ENCODE data around the gene SLC26A11. TPM values are rescaled to one million over a fixed set of nuclear protein-coding genes. Genes with fewer than 3 reads are reported as not detected.

SLC26A11 gene
- total RNA-seq, 4 donors from 2014 or later: 14.1 to 38.9 (median 26.5) TPM

GRCh38 chr17:80291691-80292487 is 71.7 kb downstream of the SLC26A11 start:
- TF ChIP-seq POLR2AphosphoS5 (IDR thresholded peaks at IDR 0.05) (no peak), EP300 (IDR thresholded peaks at IDR 0.05) (no peak), CTCF (IDR thresholded peaks at IDR 0.05) (no peak), POLR2A (IDR thresholded peaks at IDR 0.05) (no peak)
- Histone ChIP-seq H3K27me3 (no peaks in the 10 kb centered on the region), H3K9me3 (no peaks in the 10 kb centered on the region), H3K4me3 (no peak overlapping the region), H3K4me1 (no peaks in the 10 kb centered on the region), H3K27ac (no peak overlapping the region), H3K36me3 (peaks cover 94% of the 10 kb centered on the region)
- no peak for DNase-seq (ENCODE audit: low spot score in 2 of 2)
- WGBS: 95% methylated on average over 20 of the region's 20 CpGs

GRCh38 chr17:80292521-80292971 is 72.3 kb downstream of the SLC26A11 start:
- WGBS: 95% methylated on average over 10 of the region's 10 CpGs
- no peak for DNase-seq (ENCODE audit: low spot score in 2 of 2)
- Histone ChIP-seq H3K4me1 (no peaks in the 10 kb centered on the region), H3K9me3 (no peaks in the 10 kb centered on the region), H3K4me3 (no peak overlapping the region), H3K36me3 (peaks cover 100% of the 10 kb centered on the region), H3K27ac (no peak overlapping the region), H3K27me3 (no peaks in the 10 kb centered on the region)
- TF ChIP-seq EP300 (IDR thresholded peaks at IDR 0.05) (no peak), POLR2A (IDR thresholded peaks at IDR 0.05) (no peak), POLR2AphosphoS5 (IDR thresholded peaks at IDR 0.05) (no peak), CTCF (IDR thresholded peaks at IDR 0.05) (no peak)

GRCh38 chr17:80294210-80294609 is 74.0 kb downstream of the SLC26A11 start:
- TF ChIP-seq POLR2AphosphoS5 (IDR thresholded peaks at IDR 0.05) (no peak), POLR2A (IDR thresholded peaks at IDR 0.05) (no peak), CTCF (IDR thresholded peaks at IDR 0.05) (no peak), EP300 (IDR thresholded peaks at IDR 0.05) (no peak)
- peaks cover 100% of the 10 kb centered on the region for H3K36me3 ChIP-seq
- H3K4me1 ChIP-seq: no peaks in the 10 kb centered on the region
- H3K4me3 ChIP-seq: no peak overlapping the region
- no peak overlapping the region for H3K27ac ChIP-seq
- WGBS: 80% methylated on average over 7 of the region's 7 CpGs
- no peak for DNase-seq (ENCODE audit: low spot score in 2 of 2)
- no peaks in the 10 kb centered on the region for H3K27me3 ChIP-seq
- H3K9me3 ChIP-seq: no peaks in the 10 kb centered on the region

- TF ChIP-seq EP300 (IDR thresholded peaks at IDR 0.05): no peak
- no peak for TF ChIP-seq POLR2AphosphoS5 (IDR thresholded peaks at IDR 0.05)
- no peak for TF ChIP-seq CTCF (IDR thresholded peaks at IDR 0.05)
- no peak for TF ChIP-seq POLR2A (IDR thresholded peaks at IDR 0.05)
- Histone ChIP-seq H3K4me3 (no peak overlapping the region), H3K9me3 (no peaks in the 10 kb centered on the region), H3K27me3 (no peaks in the 10 kb centered on the region), H3K36me3 (peaks cover 100% of the 10 kb centered on the region), H3K4me1 (no peaks in the 10 kb centered on the region), H3K27ac (no peak overlapping the region)
- WGBS: 64% methylated on average over 3 of the region's 6 CpGs
- DNase-seq (ENCODE audit: low spot score in 2 of 2): no peak
These were observed 74.4 kb downstream of the SLC26A11 start for GRCh38 chr17:80294653-80295052.

- TF ChIP-seq POLR2AphosphoS5 (IDR thresholded peaks at IDR 0.05) (no peak), CTCF (IDR thresholded peaks at IDR 0.05) (no peak), EP300 (IDR thresholded peaks at IDR 0.05) (no peak), POLR2A (IDR thresholded peaks at IDR 0.05) (no peak)
- Histone ChIP-seq H3K27ac (no peak overlapping the region), H3K36me3 (peaks cover 100% of the 10 kb centered on the region), H3K27me3 (no peaks in the 10 kb centered on the region), H3K4me1 (no peaks in the 10 kb centered on the region), H3K4me3 (no peak overlapping the region), H3K9me3 (no peaks in the 10 kb centered on the region)
- 95% methylated on average over 5 of the region's 5 CpGs for WGBS
- no peak for DNase-seq (ENCODE audit: low spot score in 2 of 2)
These were observed 74.9 kb downstream of the SLC26A11 start for GRCh38 chr17:80295146-80295545.
